NCI-H146 (cell line): ENCODE data around the gene AKAP13.
"Not testable (repeated sequence)": the region's sequence is repeated elsewhere in the genome, so short reads cannot be mapped to it uniquely, and the experiment has no call there.

Experiments
- DNase-seq: peaks from one replicate; lab custom pipeline; 2025; lab: John Stamatoyannopoulos, UW

AKAP13 gene

DNA sequence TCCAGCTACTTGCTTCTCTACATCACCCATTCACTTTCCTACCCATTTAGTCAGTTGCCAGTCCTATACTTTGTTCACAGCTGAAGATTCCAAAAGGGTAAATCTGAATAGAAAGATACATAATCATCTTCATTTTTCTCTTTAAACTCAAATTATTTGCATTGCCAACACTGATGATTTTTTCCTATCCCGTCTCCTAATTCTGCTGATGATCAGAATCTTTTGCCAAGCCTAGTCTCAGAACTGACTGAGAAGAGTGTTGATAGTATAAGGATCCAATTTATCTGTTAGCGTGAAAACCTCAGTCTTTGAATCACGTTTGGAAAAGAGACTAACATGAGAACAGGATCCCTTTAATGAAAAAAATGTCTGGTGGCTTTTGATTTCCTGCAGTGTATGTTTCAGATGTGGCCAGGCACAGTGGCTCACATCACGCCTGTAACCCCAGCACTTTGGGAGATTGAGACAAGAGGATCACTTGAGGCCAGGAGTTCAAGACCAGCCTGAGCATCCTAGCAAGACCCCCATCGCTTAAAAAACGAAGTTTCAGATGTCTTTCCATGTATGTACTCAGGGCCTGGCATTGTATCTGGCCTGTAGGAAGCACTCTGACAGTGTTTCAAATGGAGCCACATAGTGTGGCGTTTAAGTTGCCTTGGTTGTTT, 244.9 kb downstream of the AKAP13 start:
- DNase-seq: no peak

DNA sequence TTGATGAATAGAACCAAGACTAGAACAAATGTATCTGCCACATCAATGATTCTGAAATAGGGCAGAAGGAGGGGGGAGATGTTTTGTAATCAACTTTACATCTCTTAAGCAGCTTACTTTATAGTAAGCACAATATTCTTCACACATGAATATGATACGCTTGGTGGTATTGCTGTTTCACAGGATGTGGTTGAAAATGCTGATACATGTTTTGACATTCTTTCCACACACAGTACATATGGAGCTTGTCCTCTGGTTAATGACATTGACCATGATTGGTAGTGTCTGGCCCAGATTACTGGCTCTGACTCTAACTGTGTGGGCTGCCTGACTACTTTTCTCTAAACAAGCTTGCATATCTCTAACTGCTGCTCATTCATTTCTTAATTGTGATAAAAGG, 245.5 kb downstream of the AKAP13 start:
- no peak for DNase-seq

DNA sequence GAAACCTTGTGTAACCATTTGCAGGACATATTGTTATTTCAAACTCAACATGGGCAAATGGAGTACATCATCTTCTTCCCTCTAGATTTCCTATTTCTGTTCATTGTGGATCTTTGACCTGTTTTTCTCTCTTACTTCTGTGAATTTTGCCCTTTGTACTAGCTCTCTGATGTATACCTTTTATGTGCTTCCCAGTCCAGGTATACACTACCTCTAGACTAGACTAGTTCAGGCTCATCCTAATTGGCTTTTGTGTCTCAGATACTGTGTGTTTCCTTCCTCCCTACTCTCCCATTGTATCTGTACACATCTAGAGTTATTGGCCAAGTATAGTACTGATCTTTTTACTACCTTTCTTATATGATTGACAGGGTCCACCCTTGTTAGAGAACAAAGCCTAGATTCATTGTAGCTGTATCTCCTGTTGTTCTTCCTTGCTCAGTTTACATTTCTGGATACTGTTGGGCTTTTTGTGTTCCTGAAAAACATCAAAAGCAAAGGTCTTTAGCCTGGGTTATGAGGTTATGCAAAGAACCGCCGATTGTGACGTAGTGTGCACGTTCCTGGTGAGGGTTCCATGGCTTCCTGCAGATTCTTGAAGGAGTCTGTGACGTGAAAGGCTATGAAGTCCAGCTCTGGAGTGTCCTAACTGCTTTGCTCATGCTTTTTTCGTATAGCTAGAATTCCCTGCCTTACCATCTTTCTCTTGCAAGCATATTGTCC, 247.0 kb downstream of the AKAP13 start:
- DNase-seq: no peak

DNA sequence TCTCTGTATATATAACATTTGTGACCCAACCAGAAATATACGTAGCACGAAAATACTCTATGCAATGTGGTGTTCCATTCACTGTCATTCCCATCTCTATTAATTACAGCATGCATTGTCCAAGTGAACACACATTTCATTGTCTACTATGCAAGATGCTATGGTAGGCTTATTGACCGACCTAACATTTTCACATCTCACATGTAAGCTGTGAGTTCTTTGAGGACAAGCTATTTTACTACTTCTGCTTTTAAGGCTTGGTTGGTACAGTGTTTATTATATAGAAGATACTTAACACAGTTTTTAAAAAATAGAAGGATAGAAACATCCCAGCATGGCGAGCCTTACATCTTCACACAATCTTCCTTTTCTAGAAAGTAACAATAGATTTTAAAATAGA, 249.9 kb downstream of the AKAP13 start:
- no peak for DNase-seq

DNA sequence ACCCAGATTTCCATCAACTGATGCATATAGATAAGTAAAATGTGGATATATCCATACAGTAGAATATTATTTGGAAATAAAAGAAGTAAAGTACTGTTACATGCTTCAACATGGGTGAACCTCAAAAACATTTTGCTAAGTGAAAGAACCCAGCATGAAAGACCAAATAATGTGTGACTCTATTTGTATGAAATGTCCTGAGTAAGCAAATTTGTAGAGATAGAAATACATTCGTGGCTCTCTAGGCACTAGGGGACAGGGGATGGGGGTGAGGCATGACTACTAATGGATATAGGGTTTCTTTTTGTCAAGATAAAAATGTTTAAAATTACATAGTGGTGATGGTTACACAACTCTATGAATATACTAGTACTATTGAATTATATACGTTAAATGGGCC, 250.6 kb downstream of the AKAP13 start:
- DNase-seq: no peak

DNA sequence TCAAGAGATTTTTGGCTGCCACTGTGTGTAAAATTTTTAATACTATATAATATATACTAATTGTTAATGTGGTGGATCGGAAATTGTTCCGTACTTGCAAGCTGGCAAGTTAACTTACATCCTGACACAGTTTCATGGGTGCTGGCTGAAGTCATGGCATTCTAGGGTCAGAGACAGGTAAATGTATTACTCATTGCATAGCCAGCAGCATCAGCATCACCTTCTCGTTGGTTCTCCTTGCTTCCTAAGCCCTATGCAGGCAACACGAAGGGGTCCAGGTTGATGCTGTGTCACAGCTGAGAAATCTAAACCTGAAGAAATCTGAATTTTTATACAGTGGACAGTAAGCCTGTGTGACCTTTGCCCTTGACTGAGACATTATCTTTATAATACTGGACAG, 251.6 kb downstream of the AKAP13 start:
- no peak for DNase-seq

DNA sequence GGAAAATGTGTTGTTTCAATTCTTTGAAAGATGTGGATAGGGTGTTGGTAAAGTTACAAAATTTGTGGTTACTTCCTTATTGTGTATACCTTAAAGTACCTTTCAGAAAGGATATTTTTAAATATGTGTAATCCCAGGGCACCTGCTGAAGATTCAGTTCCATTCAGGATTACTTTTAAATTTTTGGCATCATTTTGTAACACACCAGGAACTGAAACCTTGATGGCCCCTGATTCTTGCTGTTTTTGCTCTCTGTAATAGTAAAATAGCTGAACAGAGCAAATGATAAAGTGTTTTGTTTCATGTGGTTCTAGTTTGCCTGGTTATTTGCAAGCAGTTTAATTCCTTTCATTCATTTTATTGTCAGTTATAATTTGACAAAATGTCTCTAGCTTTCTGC, 253.5 kb downstream of the AKAP13 start:
- DNase-seq: no peak

DNA sequence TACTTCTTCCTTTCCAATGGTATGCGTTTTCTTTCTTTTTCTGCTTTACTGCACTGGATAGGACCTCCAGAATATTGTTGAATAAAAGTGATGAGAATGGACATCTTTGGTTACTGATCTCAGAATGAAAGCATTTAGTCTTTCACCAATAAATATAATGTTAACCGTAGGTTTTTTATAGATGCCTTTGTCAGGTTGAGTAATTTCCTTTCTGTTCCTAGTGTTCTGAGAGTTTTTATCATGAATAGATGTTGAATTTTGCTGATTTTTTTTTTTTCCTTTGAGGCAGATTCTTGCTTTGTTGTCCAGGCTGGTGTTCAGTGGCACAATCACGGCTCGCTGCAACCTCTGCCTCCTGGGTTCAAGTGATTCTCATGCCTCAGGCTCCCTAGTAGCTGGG, 255.9 kb downstream of the AKAP13 start:
- no peak for DNase-seq

DNA sequence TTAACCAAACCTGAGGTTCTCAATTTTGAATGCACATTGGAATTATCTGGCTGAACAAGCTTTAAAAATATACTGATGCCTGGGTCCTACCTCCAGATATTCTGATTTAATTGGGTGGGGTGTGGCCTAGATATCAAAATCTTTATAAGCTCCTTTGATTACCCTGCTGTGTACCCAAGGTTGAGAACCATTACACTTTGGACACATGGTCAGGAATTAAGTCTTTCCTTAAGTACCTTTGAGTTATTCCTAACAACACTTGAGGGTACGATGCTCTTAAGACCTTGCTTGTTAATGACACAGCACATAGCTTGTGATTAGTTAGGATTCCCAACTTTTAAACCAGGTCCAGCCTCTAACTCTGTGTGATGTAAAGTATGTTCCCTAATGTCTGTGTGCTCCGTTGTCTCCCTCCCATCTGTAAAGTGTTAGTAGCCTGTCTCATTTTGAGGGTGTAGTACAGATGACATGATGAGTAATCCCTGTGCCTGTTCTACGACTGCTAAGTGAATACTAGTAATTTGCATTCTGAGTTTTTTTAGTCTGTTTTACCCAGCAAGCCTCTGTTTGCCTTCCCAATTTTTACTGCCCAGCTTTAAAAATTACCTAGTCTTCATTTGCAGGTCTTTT, 259.5 kb downstream of the AKAP13 start:
- DNase-seq: no peak

DNA sequence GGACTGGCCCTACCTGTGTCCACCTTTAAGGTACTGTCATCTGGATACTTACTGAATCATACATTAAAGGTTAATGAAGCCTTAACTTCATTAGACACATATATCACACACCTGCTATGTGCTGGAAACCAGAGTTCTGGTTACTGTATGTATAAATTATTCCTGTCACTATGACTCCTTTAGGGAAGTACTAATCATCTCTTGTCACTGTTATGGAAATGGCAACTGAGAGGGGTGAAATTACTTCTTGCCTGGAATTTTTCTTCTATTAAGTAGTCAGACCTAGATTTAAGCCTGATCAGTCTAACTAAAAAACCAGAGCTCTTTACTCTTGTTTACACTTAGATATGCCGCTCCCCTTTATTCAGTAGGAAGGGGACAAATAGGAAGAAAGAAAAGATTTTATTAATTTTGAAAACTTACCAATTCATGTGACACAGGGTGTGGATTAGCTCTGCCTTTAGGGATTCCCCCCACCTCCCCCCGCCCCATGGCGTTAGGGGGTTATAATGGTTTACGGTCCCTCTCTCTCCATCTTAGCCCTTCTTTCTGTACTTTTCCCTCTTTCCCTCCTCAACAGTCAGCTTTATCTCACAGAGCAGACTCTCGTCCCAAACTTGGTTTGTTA, 261.8 kb downstream of the AKAP13 start:
- no peak for DNase-seq

DNA sequence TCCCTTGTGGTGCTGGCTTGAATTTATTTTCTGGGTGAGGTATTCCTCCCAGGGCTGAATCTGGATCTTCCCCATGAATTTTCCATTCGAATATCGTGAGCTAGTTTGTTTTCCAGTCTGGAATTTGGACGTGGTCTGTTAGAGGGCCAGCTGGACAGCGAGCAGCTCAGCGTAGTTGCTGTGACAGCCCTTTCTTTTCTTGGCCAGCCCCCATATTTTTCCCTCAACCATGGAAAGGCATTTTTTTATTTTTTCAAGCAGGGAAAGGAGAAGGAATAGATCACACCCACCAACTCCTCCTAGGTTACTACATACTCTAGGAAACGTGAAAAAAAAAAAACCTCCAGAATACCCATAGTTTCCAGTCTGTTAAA, 262.3 kb downstream of the AKAP13 start:
- no peak for DNase-seq

DNA sequence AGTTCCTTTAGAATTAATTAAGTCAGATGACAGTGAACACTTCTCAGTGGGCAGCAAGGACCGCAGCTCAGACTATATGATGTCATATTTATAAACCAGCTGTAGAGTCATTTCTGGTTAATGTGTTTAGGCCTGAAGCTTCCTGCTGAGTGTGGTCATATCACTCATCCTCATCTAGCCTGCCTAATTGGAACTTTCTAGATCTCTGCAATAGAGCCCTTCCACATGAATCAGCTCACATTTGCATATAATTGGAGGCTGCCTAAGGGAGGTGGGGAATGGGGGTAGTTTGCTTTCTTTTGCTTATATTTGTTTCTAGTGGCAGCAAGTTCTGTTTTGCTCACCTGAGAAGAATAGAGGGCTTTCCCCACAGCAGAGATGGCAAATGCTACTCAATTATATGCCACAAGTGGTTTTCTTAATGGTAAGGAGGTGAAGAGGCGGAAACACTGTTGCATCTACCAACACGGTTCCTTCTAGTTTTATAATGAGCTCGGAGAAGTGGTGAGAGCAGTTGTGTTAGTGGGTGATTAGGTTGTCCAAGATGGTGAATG, 266.2 kb downstream of the AKAP13 start:
- no peak for DNase-seq

DNA sequence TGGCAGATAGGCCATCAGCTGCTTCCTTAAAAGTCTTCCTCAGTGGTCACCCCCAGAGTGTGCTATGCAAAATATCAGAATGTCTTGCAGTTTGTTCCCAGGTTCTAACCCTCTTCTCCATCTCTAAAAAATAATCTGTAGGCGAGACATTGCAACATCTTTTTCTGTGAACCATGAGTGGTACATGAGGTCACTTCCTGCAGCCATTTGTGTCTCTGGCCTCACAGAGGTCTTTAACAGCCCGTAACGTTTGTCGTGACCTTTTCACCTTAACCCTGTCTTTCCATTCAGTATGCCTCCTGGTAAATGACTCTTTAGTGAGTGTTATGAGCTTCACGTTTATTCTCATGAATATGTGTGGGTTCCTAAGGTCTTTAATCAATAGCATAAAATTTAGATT, 269.0 kb downstream of the AKAP13 start:
- DNase-seq: no peak

DNA sequence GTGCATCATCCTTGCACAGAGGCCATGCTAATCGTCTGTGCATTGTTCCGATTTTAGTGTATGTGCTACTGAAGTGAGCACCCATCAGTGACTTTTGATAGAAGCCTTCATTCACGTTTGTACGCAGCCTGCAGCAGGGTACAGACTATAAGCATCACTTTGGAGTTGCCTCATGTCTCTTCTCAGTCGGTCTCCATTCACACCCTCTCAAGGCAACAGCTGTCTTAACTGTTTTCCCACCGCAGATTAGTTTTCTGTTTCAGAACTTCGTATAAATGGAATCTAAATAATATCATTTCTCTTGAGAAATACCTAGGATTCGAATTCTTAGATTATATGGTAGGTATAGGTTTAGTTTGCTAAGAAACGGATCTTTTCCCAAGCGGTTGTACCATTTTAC, 271.1 kb downstream of the AKAP13 start:
- DNase-seq: no peak

DNA sequence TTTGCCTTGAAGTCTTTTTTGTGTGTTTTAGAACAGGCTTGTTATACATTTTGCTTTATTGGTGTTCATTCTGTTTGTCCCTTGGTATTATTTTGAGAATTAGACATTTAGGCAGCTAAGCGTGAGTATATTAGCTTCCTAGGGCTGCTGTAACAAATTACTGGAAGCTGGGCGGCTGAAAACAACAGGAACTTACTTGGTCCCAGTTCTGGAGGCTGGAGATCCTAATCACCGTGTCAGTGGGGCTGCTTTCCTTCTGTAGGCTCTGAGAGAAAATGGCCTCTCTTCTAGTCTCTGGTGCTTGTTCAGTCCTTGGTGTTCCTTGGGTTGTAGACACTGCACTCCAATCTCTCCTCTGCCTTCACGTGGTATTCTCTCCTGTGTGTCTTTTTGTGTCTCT, 272.1 kb downstream of the AKAP13 start:
- no peak for DNase-seq

DNA sequence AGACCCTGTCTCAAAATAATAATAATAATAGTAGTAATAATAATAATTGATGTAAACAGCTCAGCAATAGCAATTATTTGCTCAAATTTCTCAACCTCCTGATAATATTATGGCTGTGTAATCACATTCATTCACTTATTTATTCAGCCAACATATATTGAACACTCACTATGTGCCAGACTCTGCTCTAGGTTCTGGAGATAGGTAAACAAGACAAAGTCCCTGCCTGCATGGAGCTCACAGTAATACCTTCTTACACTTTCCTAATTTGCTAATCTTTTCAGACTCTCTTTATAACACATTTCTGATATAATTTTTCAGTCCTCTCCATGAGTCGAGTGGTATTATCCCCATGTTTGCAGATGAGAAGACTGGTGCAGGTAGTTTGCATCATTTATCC, 276.7 kb downstream of the AKAP13 start:
- no peak for DNase-seq

DNA sequence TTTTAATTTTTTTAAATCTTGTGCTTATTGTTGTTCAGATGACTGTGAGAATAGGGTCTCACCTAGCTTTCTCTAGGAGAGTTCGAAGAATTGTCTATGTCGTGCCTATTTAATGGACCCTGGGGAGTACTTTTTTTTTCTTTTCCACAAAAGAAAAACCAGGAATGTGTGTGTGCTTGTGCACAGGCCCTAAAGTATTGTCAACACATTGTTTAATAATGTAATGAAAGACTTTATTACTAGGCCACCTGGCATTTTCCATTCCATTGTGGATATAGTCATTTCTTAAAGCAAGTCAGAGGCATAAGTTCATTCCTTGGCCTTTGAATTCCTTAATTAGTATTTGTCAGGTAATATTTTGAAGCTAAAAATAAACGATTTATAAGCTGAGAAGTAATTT, 278.4 kb downstream of the AKAP13 start:
- no peak for DNase-seq

DNA sequence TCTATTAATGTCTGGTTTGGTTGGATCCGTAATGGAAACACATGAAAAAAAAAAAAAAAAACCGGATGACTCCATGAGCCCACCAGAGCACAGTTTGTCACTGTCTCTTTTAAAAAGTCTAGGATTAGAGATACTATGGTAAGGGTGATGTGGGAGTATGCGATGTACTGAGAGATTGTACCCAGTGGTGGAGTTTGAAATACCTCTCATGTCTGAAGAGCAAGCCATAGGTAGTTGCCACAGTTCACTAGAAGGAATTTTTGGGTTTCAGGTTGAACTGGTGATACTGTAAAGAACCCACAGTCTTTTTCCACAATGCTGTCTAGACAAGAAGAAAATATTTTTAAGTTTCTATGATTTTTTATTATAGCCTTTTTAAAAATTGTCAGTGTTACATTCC, 281.5 kb downstream of the AKAP13 start:
- no peak for DNase-seq

DNA sequence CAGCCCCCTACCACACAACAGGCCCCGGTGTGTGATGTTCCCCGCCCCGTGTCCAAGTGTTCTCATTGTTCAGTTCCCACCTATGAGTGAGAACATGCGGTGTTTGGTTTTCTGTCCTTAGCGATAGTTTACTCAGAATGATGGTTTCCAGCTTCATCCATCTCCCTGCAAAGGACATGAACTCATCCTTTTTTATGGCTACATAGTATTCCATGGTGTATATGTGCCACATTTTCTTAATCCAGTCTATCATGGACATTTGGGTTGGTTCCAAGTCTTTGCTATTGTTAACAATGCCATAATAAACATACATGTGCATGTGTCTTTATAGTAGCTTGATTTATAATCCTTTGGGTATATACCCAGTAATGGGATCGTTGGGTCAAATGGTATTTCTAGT, 285.3 kb downstream of the AKAP13 start:
- not testable (repeated sequence) for DNase-seq

DNA sequence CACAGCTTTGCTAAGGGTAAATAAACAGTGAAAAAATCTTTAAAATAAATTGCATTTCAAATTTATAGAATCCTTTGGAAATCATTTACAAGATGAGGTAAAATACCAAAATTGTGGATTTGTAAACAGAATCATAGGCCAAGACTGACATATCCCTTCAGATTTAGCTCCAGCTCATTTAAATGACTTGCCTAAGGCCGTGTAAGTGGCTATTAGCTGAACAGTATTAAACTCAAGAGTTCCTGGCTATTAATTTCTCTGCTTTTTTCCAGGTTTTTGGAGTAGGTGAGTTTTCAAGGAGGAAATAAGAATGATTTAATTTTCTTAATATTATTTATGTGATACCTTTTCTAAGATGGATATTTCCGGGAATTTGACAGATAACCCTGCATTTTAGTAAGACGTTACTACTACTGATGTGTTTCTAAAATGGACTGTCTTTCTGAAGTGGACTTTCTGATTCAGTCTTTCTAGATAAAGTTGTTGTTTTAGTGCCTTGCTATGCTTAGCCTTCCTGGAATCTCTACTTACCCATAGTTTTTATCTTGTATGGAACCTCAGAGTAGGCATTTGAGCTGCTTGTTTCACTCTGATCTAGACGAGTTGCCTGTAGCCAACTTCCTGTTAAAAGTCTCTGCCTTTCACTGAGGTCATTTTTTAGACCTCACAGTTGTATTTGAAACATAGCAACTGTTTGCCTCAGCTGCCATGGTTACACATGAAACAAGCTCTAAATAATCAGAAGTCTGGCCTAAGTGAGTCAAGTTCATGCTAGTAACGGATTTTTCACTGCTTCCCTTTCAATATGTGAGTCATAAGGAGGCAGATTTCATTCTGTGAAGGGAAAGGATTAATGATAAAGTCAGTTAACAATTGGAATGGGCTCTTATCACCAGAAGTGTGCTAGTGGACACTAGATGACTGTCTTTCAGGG, 287.4 kb downstream of the AKAP13 start:
- no peak for DNase-seq

DNA sequence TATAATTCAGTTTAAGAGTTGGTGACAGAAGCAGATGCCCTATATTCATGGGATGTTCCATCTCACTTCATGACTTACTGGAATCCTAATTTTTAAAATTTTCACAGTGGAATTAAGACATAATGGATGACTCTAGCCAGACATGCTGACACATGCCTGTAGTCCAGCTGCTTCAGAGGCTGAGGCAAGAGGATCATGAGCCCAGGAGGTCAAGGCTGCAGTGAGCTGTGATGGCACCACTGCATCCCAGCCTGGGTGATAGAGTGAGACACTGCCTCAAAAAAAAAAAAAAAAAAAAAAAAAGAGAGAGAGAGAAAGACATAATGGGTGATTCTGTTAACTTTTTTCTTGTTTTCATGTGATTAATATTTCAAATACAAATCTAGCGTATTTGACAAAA, 290.8 kb downstream of the AKAP13 start:
- no peak for DNase-seq
